ENCODE measurements around the gene CHCHD3. TPM values are rescaled to one million over a fixed set of nuclear protein-coding genes. Genes with fewer than 3 reads are reported as not detected.

CHCHD3 gene
- total RNA-seq, 1 donor from 2014 or later, result 76.8 TPM

DNA sequence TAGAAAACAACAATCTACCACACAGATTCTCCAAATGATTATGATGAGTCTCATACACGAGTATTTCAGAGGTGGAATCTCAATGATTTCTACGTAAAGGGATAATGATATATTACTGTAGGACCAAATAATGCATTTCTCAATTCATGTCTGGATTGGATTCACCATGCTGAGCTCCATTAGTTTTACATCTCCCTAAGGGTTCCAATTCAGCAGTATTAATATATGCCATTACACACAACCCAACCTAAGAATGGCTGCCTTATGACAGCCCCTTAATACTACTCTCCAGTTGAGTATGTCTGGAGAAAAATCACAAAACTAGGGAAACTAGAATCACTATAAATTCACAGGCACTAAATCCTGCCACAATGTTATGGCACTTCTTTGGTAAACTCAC, 271.3 kb downstream of the CHCHD3 start:
- H3K4me3 Mint-ChIP-seq, result no peak overlapping the region
- H3K27ac Mint-ChIP-seq, result no peak overlapping the region
- H3K27me3 Mint-ChIP-seq (ENCODE audit: insufficient read depth), result no peaks in the 10 kb centered on the region
- H3K36me3 Mint-ChIP-seq (ENCODE audit: low read depth), result peaks cover 6% of the 10 kb centered on the region
- no peaks in the 10 kb centered on the region for H3K9me3 Mint-ChIP-seq
- no peaks in the 10 kb centered on the region for H3K4me1 Mint-ChIP-seq (ENCODE audit: low read depth)
- intact Hi-C loops (cut with micrococcal nuclease), result no loop called here
- DNase-seq (ENCODE audit: low spot score), result no peak

DNA sequence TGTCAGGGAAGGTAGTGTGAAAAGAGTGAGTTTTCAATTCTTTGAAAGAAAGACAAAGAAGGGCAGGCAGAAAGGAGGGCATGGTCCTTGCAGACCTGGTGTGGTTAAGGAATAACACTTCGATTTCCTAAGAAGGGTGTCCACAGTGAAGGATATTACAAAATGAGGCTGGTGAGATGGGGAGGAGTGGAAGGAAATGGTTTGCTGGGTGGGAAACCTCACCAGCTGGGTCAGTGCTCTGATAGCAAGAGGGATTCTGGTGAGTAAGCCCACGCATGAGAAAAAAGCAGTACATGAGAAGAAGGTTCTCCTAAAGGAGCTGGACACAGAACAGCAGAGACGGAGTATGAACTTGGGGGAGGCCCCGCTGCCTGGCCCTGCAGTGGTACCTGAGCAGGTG, 275.1 kb downstream of the CHCHD3 start:
- Mint-ChIP-seq H3K4me1 (ENCODE audit: low read depth) (no peaks in the 10 kb centered on the region), H3K36me3 (ENCODE audit: low read depth) (peaks cover 1% of the 10 kb centered on the region), H3K4me3 (no peak overlapping the region), H3K27me3 (ENCODE audit: insufficient read depth) (no peaks in the 10 kb centered on the region), H3K27ac (no peak overlapping the region), H3K9me3 (no peaks in the 10 kb centered on the region)
- no peak for DNase-seq (ENCODE audit: low spot score)
- intact Hi-C loops (cut with micrococcal nuclease), result no loop called here

DNA sequence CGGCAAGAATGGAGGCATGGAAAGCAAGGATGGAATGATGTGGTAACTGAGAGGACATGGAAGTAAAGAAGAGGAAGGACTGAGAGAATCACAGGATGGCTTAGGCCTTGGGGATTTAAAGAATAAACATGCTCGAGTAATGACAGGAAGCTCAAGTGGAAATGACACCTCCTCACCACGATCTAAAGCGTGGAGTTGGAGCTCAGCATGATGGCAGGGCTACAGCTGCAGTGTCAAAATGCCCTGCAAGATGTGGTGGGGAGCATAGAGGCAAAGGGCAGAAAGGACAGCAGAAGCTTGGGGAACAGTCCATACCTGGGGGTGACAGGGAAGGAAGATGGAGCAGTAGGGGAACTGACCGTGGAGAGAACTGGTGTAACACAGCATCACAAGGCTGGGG, 276.1 kb downstream of the CHCHD3 start:
- Mint-ChIP-seq H3K27me3 (ENCODE audit: insufficient read depth) (no peaks in the 10 kb centered on the region), H3K9me3 (no peaks in the 10 kb centered on the region), H3K4me1 (ENCODE audit: low read depth) (no peaks in the 10 kb centered on the region), H3K36me3 (ENCODE audit: low read depth) (peaks cover 1% of the 10 kb centered on the region), H3K4me3 (no peak overlapping the region), H3K27ac (no peak overlapping the region)
- DNase-seq (ENCODE audit: low spot score), result no peak
- intact Hi-C loops (cut with micrococcal nuclease), result no loop called here

DNA sequence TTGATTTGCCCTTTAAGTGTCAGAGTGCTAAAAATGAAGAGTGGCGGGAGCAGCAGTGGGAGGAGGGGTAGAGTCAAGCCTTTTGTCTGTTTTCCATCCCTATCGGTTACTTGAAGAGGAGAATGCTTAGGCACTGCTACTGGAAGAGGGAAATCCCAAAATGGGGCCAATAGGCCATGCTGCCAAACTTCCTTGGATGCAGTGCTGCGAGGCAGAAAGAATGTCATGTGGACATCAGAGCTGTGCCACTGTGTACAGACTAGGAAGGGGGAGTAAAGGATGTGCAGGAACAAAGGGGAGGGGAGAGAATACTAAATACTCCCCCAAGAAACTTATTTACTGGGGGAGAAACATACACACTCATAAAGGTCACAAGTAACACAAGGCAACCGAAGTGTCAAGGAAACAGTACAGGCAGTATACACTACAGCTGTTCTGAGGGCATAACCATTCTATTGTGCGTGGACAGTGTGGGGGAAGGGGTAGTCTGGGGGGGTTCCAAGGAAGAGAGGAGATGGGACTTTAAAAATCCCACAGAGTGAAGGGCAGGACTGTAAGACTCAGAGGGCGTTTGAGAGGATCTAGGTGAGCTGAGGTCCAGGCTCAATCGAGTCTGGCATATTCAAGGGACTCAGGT, 276.9 kb downstream of the CHCHD3 start:
- Mint-ChIP-seq H3K4me3 (no peak overlapping the region), H3K27ac (no peak overlapping the region), H3K36me3 (ENCODE audit: low read depth) (peaks cover 1% of the 10 kb centered on the region), H3K27me3 (ENCODE audit: insufficient read depth) (no peaks in the 10 kb centered on the region), H3K4me1 (ENCODE audit: low read depth) (no peaks in the 10 kb centered on the region), H3K9me3 (no peaks in the 10 kb centered on the region)
- intact Hi-C loops (cut with micrococcal nuclease), result no loop called here
- DNase-seq (ENCODE audit: low spot score), result no peak

DNA sequence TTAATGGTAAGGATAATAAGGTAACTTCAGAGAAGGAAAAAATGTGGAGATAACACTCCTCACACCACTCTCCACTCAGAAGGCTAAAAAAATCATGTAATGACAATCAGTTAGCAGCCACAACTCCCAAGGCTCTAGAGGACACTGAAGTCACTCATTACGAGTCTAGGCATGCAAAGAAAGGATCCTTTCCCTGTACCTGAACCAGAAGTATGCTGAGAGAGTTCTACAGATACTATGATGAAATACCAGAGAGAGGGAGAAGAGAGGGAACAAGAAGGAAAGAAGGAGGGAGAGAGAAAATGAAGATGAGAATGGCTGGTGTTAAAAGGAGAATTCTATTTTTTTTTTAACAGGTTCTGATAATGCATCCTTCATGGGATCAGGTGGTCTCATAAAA, 281.4 kb downstream of the CHCHD3 start:
- H3K27ac Mint-ChIP-seq, result no peak overlapping the region
- no peak for DNase-seq (ENCODE audit: low spot score)
- H3K9me3 Mint-ChIP-seq, result no peaks in the 10 kb centered on the region
- intact Hi-C loops (cut with micrococcal nuclease), result no loop called here
- no peaks in the 10 kb centered on the region for H3K4me1 Mint-ChIP-seq (ENCODE audit: low read depth)
- no peaks in the 10 kb centered on the region for H3K27me3 Mint-ChIP-seq (ENCODE audit: insufficient read depth)
- H3K36me3 Mint-ChIP-seq (ENCODE audit: low read depth), result no peaks in the 10 kb centered on the region
- no peak overlapping the region for H3K4me3 Mint-ChIP-seq

DNA sequence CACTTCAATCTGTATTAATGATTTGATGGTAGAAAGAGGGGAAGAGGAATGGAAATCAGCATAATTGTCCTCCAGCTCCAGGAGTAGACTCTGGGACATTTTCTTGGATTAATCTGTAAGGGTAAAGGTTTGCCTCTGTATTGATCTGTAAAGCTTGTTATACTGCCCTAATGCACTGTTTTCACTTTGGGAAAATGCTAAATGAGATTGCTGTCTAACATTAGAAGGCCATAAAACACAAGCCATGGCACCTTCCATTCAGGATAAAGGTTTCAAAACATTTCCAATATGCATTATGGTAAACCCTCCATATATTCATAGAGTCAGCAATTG, 282.8 kb downstream of the CHCHD3 start:
- no peak for DNase-seq (ENCODE audit: low spot score)
- no peaks in the 10 kb centered on the region for H3K4me1 Mint-ChIP-seq (ENCODE audit: low read depth)
- no peaks in the 10 kb centered on the region for H3K27me3 Mint-ChIP-seq (ENCODE audit: insufficient read depth)
- no peak overlapping the region for H3K4me3 Mint-ChIP-seq
- no peaks in the 10 kb centered on the region for H3K9me3 Mint-ChIP-seq
- intact Hi-C loops (cut with micrococcal nuclease), result no loop called here
- peaks cover 2% of the 10 kb centered on the region for H3K36me3 Mint-ChIP-seq (ENCODE audit: low read depth)
- no peak overlapping the region for H3K27ac Mint-ChIP-seq

DNA sequence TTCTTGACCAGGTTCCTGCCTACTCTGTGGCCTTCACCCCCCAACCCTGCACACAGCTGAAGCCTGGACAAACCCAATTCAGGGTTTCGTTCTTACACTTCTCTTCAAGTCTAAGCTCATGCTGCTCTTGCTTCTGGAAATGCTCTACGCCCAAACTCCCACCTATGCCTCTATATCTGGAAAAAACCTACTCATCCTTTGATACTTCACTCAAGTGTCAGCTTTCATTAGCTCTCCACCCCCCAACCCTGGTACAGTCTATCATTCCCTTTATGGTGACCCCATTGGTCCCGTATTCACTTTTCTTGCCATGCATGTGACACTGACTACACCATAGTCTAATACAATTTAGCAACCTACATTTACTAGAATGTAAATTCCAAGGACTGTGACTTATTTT, 284.7 kb downstream of the CHCHD3 start:
- no peak for DNase-seq (ENCODE audit: low spot score)
- H3K36me3 Mint-ChIP-seq (ENCODE audit: low read depth), result peaks cover 2% of the 10 kb centered on the region
- intact Hi-C loops (cut with micrococcal nuclease), result no loop called here
- no peaks in the 10 kb centered on the region for H3K9me3 Mint-ChIP-seq
- H3K27ac Mint-ChIP-seq, result no peak overlapping the region
- H3K27me3 Mint-ChIP-seq (ENCODE audit: insufficient read depth), result no peaks in the 10 kb centered on the region
- no peak overlapping the region for H3K4me3 Mint-ChIP-seq
- no peaks in the 10 kb centered on the region for H3K4me1 Mint-ChIP-seq (ENCODE audit: low read depth)

DNA sequence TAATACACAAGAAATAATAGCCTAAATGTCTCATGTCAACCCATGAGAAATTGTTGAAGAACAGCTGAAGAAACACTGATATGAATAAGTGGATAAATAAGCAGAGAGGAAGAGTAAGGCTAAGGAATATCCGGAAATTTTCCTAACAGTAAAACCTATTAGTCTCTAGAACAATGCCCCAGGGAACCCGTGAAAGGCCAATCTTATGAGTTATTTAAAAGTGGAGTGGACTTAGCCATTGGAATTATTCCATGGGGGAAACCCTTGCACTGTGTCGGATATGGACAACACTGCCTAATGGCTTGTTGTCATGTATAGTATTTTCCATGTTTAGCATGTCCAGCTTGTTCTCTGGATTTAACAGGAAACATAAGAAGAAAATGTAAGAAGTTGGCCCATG, 288.4 kb downstream of the CHCHD3 start:
- Mint-ChIP-seq H3K27me3 (ENCODE audit: insufficient read depth) (no peaks in the 10 kb centered on the region), H3K4me1 (ENCODE audit: low read depth) (no peaks in the 10 kb centered on the region), H3K9me3 (no peaks in the 10 kb centered on the region), H3K4me3 (no peak overlapping the region), H3K27ac (no peak overlapping the region), H3K36me3 (ENCODE audit: low read depth) (peaks cover 3% of the 10 kb centered on the region)
- DNase-seq (ENCODE audit: low spot score), result no peak
- intact Hi-C loops (cut with micrococcal nuclease), result no loop called here

DNA sequence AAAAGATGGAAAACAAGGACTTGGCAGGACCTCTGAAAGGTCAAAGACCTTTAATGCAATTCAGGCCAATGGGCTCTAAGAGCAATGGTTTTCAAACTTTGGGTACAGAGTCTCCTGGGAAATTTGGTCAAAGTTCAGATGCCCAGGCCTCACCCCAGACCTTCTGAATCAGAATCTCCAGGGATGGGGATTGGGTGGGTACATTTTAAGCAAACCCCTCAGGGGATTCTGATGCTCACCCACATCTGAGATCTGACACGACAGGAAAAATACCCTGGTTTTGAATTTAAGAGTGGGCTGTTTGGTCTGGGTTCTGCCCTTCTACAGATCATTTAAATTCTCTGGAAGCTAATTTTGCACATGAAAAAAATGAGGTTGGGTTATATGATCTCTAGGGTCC, 290.9 kb downstream of the CHCHD3 start:
- intact Hi-C loops (cut with micrococcal nuclease), result no loop called here
- H3K36me3 Mint-ChIP-seq (ENCODE audit: low read depth), result peaks cover 11% of the 10 kb centered on the region
- H3K4me3 Mint-ChIP-seq, result no peak overlapping the region
- no peak for DNase-seq (ENCODE audit: low spot score)
- no peak overlapping the region for H3K27ac Mint-ChIP-seq
- no peaks in the 10 kb centered on the region for H3K4me1 Mint-ChIP-seq (ENCODE audit: low read depth)
- no peaks in the 10 kb centered on the region for H3K27me3 Mint-ChIP-seq (ENCODE audit: insufficient read depth)
- no peaks in the 10 kb centered on the region for H3K9me3 Mint-ChIP-seq

DNA sequence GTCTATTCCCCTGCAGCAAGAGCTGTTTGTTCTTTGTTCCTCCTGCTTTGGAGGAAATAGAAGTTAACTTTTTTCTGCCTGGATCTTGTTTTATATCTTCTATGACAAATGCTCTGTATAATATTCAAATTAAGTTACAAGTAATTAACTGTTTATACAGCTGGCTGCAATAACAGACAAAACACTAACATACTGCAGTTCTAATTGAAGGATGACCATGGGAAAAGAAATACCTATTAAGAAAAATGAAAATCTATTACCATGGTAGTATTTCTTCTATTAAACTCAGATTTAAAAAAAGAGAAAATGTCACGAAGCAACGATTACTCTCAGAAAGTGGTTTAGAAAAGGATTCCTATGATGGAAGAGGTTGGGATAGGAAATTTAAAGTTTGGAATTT, 291.8 kb downstream of the CHCHD3 start:
- Mint-ChIP-seq H3K4me1 (ENCODE audit: low read depth) (no peaks in the 10 kb centered on the region), H3K27me3 (ENCODE audit: insufficient read depth) (no peaks in the 10 kb centered on the region), H3K4me3 (no peak overlapping the region), H3K9me3 (no peaks in the 10 kb centered on the region), H3K27ac (no peak overlapping the region), H3K36me3 (ENCODE audit: low read depth) (peaks cover 13% of the 10 kb centered on the region)
- no peak for DNase-seq (ENCODE audit: low spot score)
- intact Hi-C loops (cut with micrococcal nuclease), result no loop called here

DNA sequence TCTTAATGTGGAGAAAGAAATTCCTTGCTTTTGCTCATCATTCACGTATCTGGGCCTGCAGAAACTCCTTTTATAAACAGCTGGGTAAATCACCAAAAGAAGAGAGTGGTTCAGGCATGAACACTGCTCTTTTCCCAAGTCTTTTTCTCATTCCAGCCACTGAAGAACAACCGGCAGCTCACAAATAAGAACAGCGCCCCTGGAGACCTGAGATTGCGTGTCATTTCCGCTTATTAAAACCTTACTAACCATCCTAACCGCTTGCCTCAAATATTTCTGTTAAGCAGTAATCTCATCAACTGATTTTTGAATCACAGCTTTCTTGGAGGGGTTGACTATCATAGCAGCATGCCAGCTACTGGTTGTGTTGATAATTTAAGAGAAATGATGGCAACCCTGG, 292.6 kb downstream of the CHCHD3 start:
- Mint-ChIP-seq H3K27ac (no peak overlapping the region), H3K27me3 (ENCODE audit: insufficient read depth) (no peaks in the 10 kb centered on the region), H3K9me3 (no peaks in the 10 kb centered on the region), H3K4me3 (no peak overlapping the region), H3K36me3 (ENCODE audit: low read depth) (peaks cover 19% of the 10 kb centered on the region), H3K4me1 (ENCODE audit: low read depth) (no peaks in the 10 kb centered on the region)
- intact Hi-C loops (cut with micrococcal nuclease), result no loop called here
- DNase-seq (ENCODE audit: low spot score), result no peak

DNA sequence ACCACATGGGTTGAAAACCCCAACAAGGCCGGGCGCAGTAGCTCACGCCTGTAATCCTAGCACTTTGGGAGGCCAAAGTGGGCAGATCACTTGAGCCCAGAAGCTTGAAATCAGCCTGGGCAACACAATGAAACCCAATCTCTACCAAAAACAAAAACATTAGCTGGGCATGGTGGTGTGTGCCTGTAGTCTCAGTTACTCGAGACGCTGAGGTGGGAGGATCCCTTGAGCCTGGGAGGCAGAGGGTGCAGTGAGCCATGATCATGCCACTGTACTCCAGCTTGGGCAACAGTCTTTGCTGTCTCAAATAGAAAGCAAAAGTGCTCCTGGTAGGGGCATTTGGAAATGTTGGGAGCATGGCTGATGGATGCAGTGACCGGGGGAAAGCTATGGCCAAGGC, 296.0 kb downstream of the CHCHD3 start:
- H3K36me3 Mint-ChIP-seq (ENCODE audit: low read depth), result peaks cover 24% of the 10 kb centered on the region
- no peaks in the 10 kb centered on the region for H3K9me3 Mint-ChIP-seq
- H3K4me1 Mint-ChIP-seq (ENCODE audit: low read depth), result no peaks in the 10 kb centered on the region
- no peak overlapping the region for H3K4me3 Mint-ChIP-seq
- no peaks in the 10 kb centered on the region for H3K27me3 Mint-ChIP-seq (ENCODE audit: insufficient read depth)
- H3K27ac Mint-ChIP-seq, result no peak overlapping the region
- intact Hi-C loops (cut with micrococcal nuclease), result no loop called here
- DNase-seq (ENCODE audit: low spot score), result no peak

DNA sequence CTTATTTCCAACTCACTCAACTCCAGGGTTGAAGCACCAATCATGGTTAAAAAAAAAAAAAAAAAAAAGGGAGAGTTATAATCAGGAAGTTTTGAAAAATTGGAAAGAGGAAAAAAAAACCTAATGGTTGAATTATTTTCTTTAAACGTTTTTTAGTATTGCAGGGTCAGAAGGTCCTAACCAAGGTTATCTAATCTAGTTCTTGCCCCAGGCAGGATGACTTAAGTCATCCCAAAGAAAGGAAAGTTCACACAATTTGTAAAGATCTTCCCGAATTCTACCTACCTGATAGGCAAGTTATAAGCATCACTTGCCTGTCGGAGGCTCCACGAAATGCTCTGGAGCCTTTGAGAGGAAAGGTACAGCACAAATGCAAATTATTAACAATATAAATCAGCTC, 297.5 kb downstream of the CHCHD3 start:
- no peaks in the 10 kb centered on the region for H3K27me3 Mint-ChIP-seq (ENCODE audit: insufficient read depth)
- H3K9me3 Mint-ChIP-seq, result no peaks in the 10 kb centered on the region
- intact Hi-C loops (cut with micrococcal nuclease), result no loop called here
- no peak overlapping the region for H3K27ac Mint-ChIP-seq
- no peak for DNase-seq (ENCODE audit: low spot score)
- H3K4me1 Mint-ChIP-seq (ENCODE audit: low read depth), result no peaks in the 10 kb centered on the region
- peaks cover 24% of the 10 kb centered on the region for H3K36me3 Mint-ChIP-seq (ENCODE audit: low read depth)
- H3K4me3 Mint-ChIP-seq, result no peak overlapping the region

DNA sequence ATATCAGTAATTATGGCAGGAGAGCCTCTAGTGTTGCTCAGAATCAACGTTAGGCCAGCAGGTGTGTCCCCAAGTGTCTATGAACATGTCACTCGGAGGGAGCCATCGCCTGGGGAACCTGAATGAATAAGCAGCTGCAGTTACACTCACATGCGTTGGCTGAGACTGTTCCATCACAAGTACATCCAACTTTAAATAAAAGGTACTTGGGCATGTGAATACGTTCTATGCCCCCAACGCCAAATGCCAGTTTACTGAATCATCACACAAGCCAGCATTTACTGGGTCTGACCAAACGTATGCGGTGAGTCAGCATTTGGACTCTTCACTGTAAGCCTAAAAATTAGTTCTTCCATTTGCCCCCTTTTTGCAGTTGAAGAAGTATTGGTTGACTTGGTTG, 298.1 kb downstream of the CHCHD3 start:
- Mint-ChIP-seq H3K9me3 (no peaks in the 10 kb centered on the region), H3K27ac (no peak overlapping the region), H3K4me3 (no peak overlapping the region), H3K4me1 (ENCODE audit: low read depth) (no peaks in the 10 kb centered on the region), H3K36me3 (ENCODE audit: low read depth) (peaks cover 24% of the 10 kb centered on the region), H3K27me3 (ENCODE audit: insufficient read depth) (no peaks in the 10 kb centered on the region)
- DNase-seq (ENCODE audit: low spot score), result no peak
- intact Hi-C loops (cut with micrococcal nuclease), result no loop called here

Data from activated T-helper 1 cell treated with anti-CD3 and anti-CD28 coated beads, Interleukin-12 subunit alpha, Interleukin-12 subunit beta, Interleukin-2, Interleukin-4 antibody, amounts not matched to agents 30 ng/mL and 10 ng/mL and 1 ng/mL, durations not matched to agents 14 hours and 24 hours and 36 hours (primary cell).